Activated naive CD4-positive, alpha-beta T cell treated with anti-CD3 and anti-CD28 coated beads, Interleukin-2, amount 10 ng/mL, durations not matched to agents 7 days and 5 days (primary cell): Measurements from ENCODE around the gene NUP153.

Experiments used
- CTCF ChIA-PET: fragments of 350-600 bp; sonication (Branson Sonifier 250); formaldehyde crosslinking; loops from one replicate; lab custom pipeline; 2021; ENCODE audit warnings: antibody characterized with exemption; lab: Charles Lee
- DNase-seq: peaks from one replicate; pipeline ENCODE4 v3.0.0-alpha.2; 2020
- H3K27ac Mint-ChIP-seq: one replicate; pipeline ENCODE4 v1.8.0; 2021; ENCODE audit warnings: mild to moderate bottlenecking, moderate library complexity, mixed read lengths
- H3K27me3 Mint-ChIP-seq: one replicate; pipeline ENCODE4 v1.8.0; 2021; ENCODE audit warnings: mild to moderate bottlenecking, mixed read lengths
- H3K36me3 Mint-ChIP-seq: one replicate; pipeline ENCODE4 v1.8.0; 2021; ENCODE audit warnings: mixed read lengths
- H3K4me1 Mint-ChIP-seq: one replicate; pipeline ENCODE4 v1.8.0; 2021; ENCODE audit warnings: mixed read lengths
- H3K4me3 Mint-ChIP-seq: one replicate; pipeline ENCODE4 v1.8.0; 2021; ENCODE audit warnings: mild to moderate bottlenecking, moderate library complexity, mixed read lengths
- H3K9me3 Mint-ChIP-seq: one replicate; pipeline ENCODE4 v1.8.0; 2021; ENCODE audit warnings: mixed read lengths

The NUP153 gene

GRCh38 chr6:17663226-17663625, 43.5 kb downstream of the NUP153 start:
- Mint-ChIP-seq H3K27me3 (no peaks in the 10 kb centered on the region), H3K36me3 (peaks cover 55% of the 10 kb centered on the region)

GRCh38 chr6:17662585-17662984, 44.1 kb downstream of the NUP153 start:
- Mint-ChIP-seq H3K27me3 (no peaks in the 10 kb centered on the region), H3K36me3 (peaks cover 56% of the 10 kb centered on the region), H3K4me3 (no peak overlapping the region), H3K4me1 (peaks cover 30% of the 10 kb centered on the region), H3K9me3 (no peaks in the 10 kb centered on the region), H3K27ac (no peak overlapping the region)
- CTCF ChIA-PET: no interaction called here
- DNase-seq: no peak

More at GRCh38 chr6:17663226-17663625, 43.5 kb downstream of the NUP153 start:
- Mint-ChIP-seq H3K4me1 (peaks cover 30% of the 10 kb centered on the region), H3K4me3 (no peak overlapping the region), H3K9me3 (no peaks in the 10 kb centered on the region), H3K27ac (no peak overlapping the region)
- CTCF ChIA-PET: no interaction called here
- no peak for DNase-seq

GRCh38 chr6:17656644-17657043, 50.1 kb downstream of the NUP153 start:
- peaks cover 43% of the 10 kb centered on the region for H3K36me3 Mint-ChIP-seq

GRCh38 chr6:17656092-17656491, 50.6 kb downstream of the NUP153 start:
- CTCF ChIA-PET: no interaction called here
- DNase-seq: no peak
- H3K4me3 Mint-ChIP-seq: no peak overlapping the region
- no peak overlapping the region for H3K27ac Mint-ChIP-seq
- H3K9me3 Mint-ChIP-seq: no peaks in the 10 kb centered on the region
- peaks cover 38% of the 10 kb centered on the region for H3K36me3 Mint-ChIP-seq
- no peaks in the 10 kb centered on the region for H3K4me1 Mint-ChIP-seq
- no peaks in the 10 kb centered on the region for H3K27me3 Mint-ChIP-seq

More at GRCh38 chr6:17656644-17657043, 50.1 kb downstream of the NUP153 start:
- Mint-ChIP-seq H3K27ac (peak overlapping the region; percentile 24), H3K27me3 (no peaks in the 10 kb centered on the region), H3K4me3 (no peak overlapping the region), H3K4me1 (no peaks in the 10 kb centered on the region), H3K9me3 (no peaks in the 10 kb centered on the region)
- no peak for DNase-seq
- CTCF ChIA-PET: interaction anchor here (0.8 kb wide), 1 partner anchor 11 kb away, joined by 3 read pairs; no protein-coding TSS in a partner anchor

GRCh38 chr6:17653198-17653882, 53.4 kb downstream of the NUP153 start:
- no peak for DNase-seq
- H3K27me3 Mint-ChIP-seq: no peaks in the 10 kb centered on the region
- H3K27ac Mint-ChIP-seq: no peak overlapping the region
- H3K4me1 Mint-ChIP-seq: peaks cover 7% of the 10 kb centered on the region
- no peak overlapping the region for H3K4me3 Mint-ChIP-seq
- peaks cover 44% of the 10 kb centered on the region for H3K36me3 Mint-ChIP-seq
- CTCF ChIA-PET: no interaction called here
- H3K9me3 Mint-ChIP-seq: no peaks in the 10 kb centered on the region

- CTCF ChIA-PET: no interaction called here
- peaks cover 46% of the 10 kb centered on the region for H3K36me3 Mint-ChIP-seq
Measured at GRCh38 chr6:17650656-17651309, 55.9 kb downstream of the NUP153 start.

GRCh38 chr6:17648745-17649144, 58.0 kb downstream of the NUP153 start:
- Mint-ChIP-seq H3K36me3 (peaks cover 54% of the 10 kb centered on the region), H3K27me3 (no peaks in the 10 kb centered on the region), H3K4me1 (peaks cover 7% of the 10 kb centered on the region), H3K4me3 (no peak overlapping the region), H3K27ac (no peak overlapping the region), H3K9me3 (no peaks in the 10 kb centered on the region)
- CTCF ChIA-PET: no interaction called here
- DNase-seq: no peak

More at GRCh38 chr6:17650656-17651309, 55.9 kb downstream of the NUP153 start:
- H3K4me1 Mint-ChIP-seq: peaks cover 7% of the 10 kb centered on the region
- H3K4me3 Mint-ChIP-seq: no peak overlapping the region
- no peaks in the 10 kb centered on the region for H3K27me3 Mint-ChIP-seq
- DNase-seq: no peak
- peak overlapping the region; percentile 55 for H3K27ac Mint-ChIP-seq
- no peaks in the 10 kb centered on the region for H3K9me3 Mint-ChIP-seq

- H3K4me1 Mint-ChIP-seq: peaks cover 4% of the 10 kb centered on the region
- no peaks in the 10 kb centered on the region for H3K9me3 Mint-ChIP-seq
- H3K27ac Mint-ChIP-seq: no peak overlapping the region
- H3K4me3 Mint-ChIP-seq: no peak overlapping the region
- CTCF ChIA-PET: no interaction called here
- H3K27me3 Mint-ChIP-seq: no peaks in the 10 kb centered on the region
- peaks cover 76% of the 10 kb centered on the region for H3K36me3 Mint-ChIP-seq
- no peak for DNase-seq
Measured at GRCh38 chr6:17640477-17640917, 66.2 kb downstream of the NUP153 start.

GRCh38 chr6:17638212-17638715, 68.5 kb downstream of the NUP153 start:
- Mint-ChIP-seq H3K4me1 (peaks cover 19% of the 10 kb centered on the region), H3K27me3 (no peaks in the 10 kb centered on the region), H3K27ac (no peak overlapping the region), H3K36me3 (peaks cover 75% of the 10 kb centered on the region), H3K9me3 (no peaks in the 10 kb centered on the region), H3K4me3 (no peak overlapping the region)
- DNase-seq: no peak
- CTCF ChIA-PET: no interaction called here

- DNase-seq: no peak
- H3K27me3 Mint-ChIP-seq: no peaks in the 10 kb centered on the region
- H3K27ac Mint-ChIP-seq: peak overlapping the region; percentile 63
- H3K4me3 Mint-ChIP-seq: no peak overlapping the region
- CTCF ChIA-PET: no interaction called here
- peaks cover 28% of the 10 kb centered on the region for H3K4me1 Mint-ChIP-seq
- H3K36me3 Mint-ChIP-seq: peaks cover 74% of the 10 kb centered on the region
- H3K9me3 Mint-ChIP-seq: no peaks in the 10 kb centered on the region
Measured at GRCh38 chr6:17635568-17635967, 71.2 kb downstream of the NUP153 start.

GRCh38 chr6:17633465-17634188, 73.1 kb downstream of the NUP153 start:
- peaks cover 75% of the 10 kb centered on the region for H3K36me3 Mint-ChIP-seq
- DNase-seq: no peak
- no peaks in the 10 kb centered on the region for H3K27me3 Mint-ChIP-seq
- CTCF ChIA-PET: interaction anchor here (1.2 kb wide), 1 partner anchor 31 kb away, joined by 4 read pairs; no protein-coding TSS in a partner anchor
- H3K4me1 Mint-ChIP-seq: peaks cover 30% of the 10 kb centered on the region
- H3K9me3 Mint-ChIP-seq: no peaks in the 10 kb centered on the region
- H3K27ac Mint-ChIP-seq: peak overlapping the region; percentile 71
- no peak overlapping the region for H3K4me3 Mint-ChIP-seq

GRCh38 chr6:17632934-17633333, 73.8 kb downstream of the NUP153 start:
- Mint-ChIP-seq H3K4me1 (peaks cover 30% of the 10 kb centered on the region), H3K27me3 (no peaks in the 10 kb centered on the region), H3K36me3 (peaks cover 73% of the 10 kb centered on the region), H3K4me3 (no peak overlapping the region), H3K27ac (peak overlapping the region; percentile 71), H3K9me3 (no peaks in the 10 kb centered on the region)
- CTCF ChIA-PET: no interaction called here
- DNase-seq: no peak

GRCh38 chr6:17630511-17631073, 76.1 kb downstream of the NUP153 start:
- CTCF ChIA-PET: no interaction called here
- Mint-ChIP-seq H3K4me3 (no peak overlapping the region), H3K27me3 (no peaks in the 10 kb centered on the region), H3K27ac (no peak overlapping the region), H3K36me3 (peaks cover 62% of the 10 kb centered on the region), H3K9me3 (no peaks in the 10 kb centered on the region), H3K4me1 (peaks cover 27% of the 10 kb centered on the region)
- no peak for DNase-seq
